CD4-positive, alpha-beta T cell (primary cell): Measurements from ENCODE around the gene P2RX4. TPM values are rescaled to one million over a fixed set of nuclear protein-coding genes. Genes with fewer than 3 reads are reported as not detected.

Experiments
- ATAC-seq: fragments of 200-7000 bp; cut with Tn5 transposase; one replicate; pipeline ENCODE4 v1.10.0; 2022; ENCODE audit warnings: mild to moderate bottlenecking; ENCODE audit not compliant: poor library complexity
- CTCF ChIA-PET: fragments of 350-600 bp; sonication (Branson Sonifier 250); formaldehyde crosslinking; loops from one replicate; lab custom pipeline; 2021; ENCODE audit warnings: antibody characterized with exemption, inconsistent platforms; lab: Charles Lee
- POLR2A ChIA-PET: fragments of 350-600 bp; sonication (Branson Sonifier 250); formaldehyde crosslinking; loops from one replicate; lab custom pipeline; 2021; ENCODE audit warnings: antibody characterized with exemption, inconsistent platforms; lab: Charles Lee
- DNase-seq, 14 experiments: peaks; one replicate each; pipeline ENCODE4 v3.0.0-alpha.2; 2013 to 2020; ENCODE audit warnings: mixed read lengths in 2 of 14
- H3K27ac ChIP-seq, 2 donors: one replicate each; pipeline versions ENCODE4 v1.5.1 to v1.7.0; 2013; ENCODE audit warnings: low read length in 2 of 2, low read depth in 1 of 2, mild to moderate bottlenecking in 1 of 2
- H3K27me3 ChIP-seq, 2 experiments: 1 replicate in 1 of 2; 2 replicates in 1 of 2; pipeline versions ENCODE4 v1.6.1 to v1.7.0; 2013; ENCODE audit warnings: low read length in 2 of 2, control low read depth in 1 of 2, mild to moderate bottlenecking in 1 of 2, moderate library complexity in 1 of 2; ENCODE audit not compliant: insufficient read depth in 2 of 2, control insufficient read depth in 1 of 2
- H3K36me3 ChIP-seq: one replicate; pipeline ENCODE4 v1.6.1; 2013; ENCODE audit warnings: low read length, control low read depth; ENCODE audit not compliant: insufficient read depth
- H3K4me1 ChIP-seq: one replicate; pipeline ENCODE4 v1.6.1; 2013; ENCODE audit warnings: low read length, control low read depth; ENCODE audit not compliant: insufficient read depth
- H3K4me3 ChIP-seq: one replicate; pipeline ENCODE4 v1.5.1; 2013; ENCODE audit warnings: mild to moderate bottlenecking, low read length, moderate library complexity
- H3K9me3 ChIP-seq, 2 experiments: 1 replicate in 1 of 2; 2 replicates in 1 of 2; pipeline versions ENCODE4 v1.6.1 to v1.7.0; 2013; ENCODE audit warnings: low read length in 2 of 2, mild to moderate bottlenecking in 2 of 2, control low read depth in 1 of 2, moderate library complexity in 1 of 2; ENCODE audit not compliant: control insufficient read depth in 1 of 2, insufficient read depth in 1 of 2
- H3K27ac Mint-ChIP-seq: one replicate; pipeline ENCODE4 v1.8.0; 2020; ENCODE audit warnings: mixed read lengths
- H3K27me3 Mint-ChIP-seq: one replicate; pipeline ENCODE4 v1.8.0; 2021; ENCODE audit warnings: mixed read lengths
- H3K36me3 Mint-ChIP-seq: one replicate; pipeline ENCODE4 v1.8.0; 2021; ENCODE audit warnings: low read depth, mixed read lengths
- H3K4me1 Mint-ChIP-seq: one replicate; pipeline ENCODE4 v1.8.0; 2021; ENCODE audit warnings: low read depth, mixed read lengths
- H3K4me3 Mint-ChIP-seq: one replicate; pipeline ENCODE4 v1.8.0; 2020; ENCODE audit warnings: mild to moderate bottlenecking, mixed read lengths
- H3K9me3 Mint-ChIP-seq: one replicate; pipeline ENCODE4 v1.8.0; 2020; ENCODE audit warnings: mixed read lengths
- CTCF ChIP-seq: fragments of 200-600 bp; IDR thresholded peaks from one replicate; pipeline ENCODE4 v1.8.0; 2022; ENCODE audit warnings: antibody characterized with exemption, mild to moderate bottlenecking
- intact Hi-C, 2 experiments: fragments of 100-400 bp; cut with DNase I in 1 of 2; cut with micrococcal nuclease in 1 of 2; formaldehyde crosslinking; loops; one replicate each; pipeline versions ENCODE4 v1.15.1 to v1.9.0; 2023 to 2025; cut with DNase I, micrococcal nuclease
- total RNA-seq, 174 experiments: library from RNA in 2 of 174; stranded (reverse) in 2 of 174; gene quantifications; one replicate each; pipeline ENCODE4 v1.2.3 and lab custom pipeline; 2021 to 2026

P2RX4 gene
- total RNA-seq, 2 experiments from 2014 or later = 36.2 to 37.4 TPM

- H3K4me3 Mint-ChIP-seq = no peak overlapping the region
- H3K36me3 ChIP-seq = no peaks in the 10 kb centered on the region
- H3K4me1 ChIP-seq = no peaks in the 10 kb centered on the region
- no peaks in the 10 kb centered on the region for H3K4me1 Mint-ChIP-seq
- no peaks in the 10 kb centered on the region for H3K36me3 Mint-ChIP-seq
- peak in 2 of 14 experiments; percentile 59 to 71 for DNase-seq
- no peaks in the 10 kb centered on the region for H3K27me3 Mint-ChIP-seq
- H3K9me3 Mint-ChIP-seq = no peaks in the 10 kb centered on the region
- intact Hi-C loops = no loop called here
- peaks cover 0 to 3% of the 10 kb centered on the region in 2 experiments for H3K9me3 ChIP-seq
- H3K27ac ChIP-seq = no peak overlapping the region
- POLR2A ChIA-PET = no interaction called here
- ATAC-seq = no peak
- no peak overlapping the region for H3K27ac Mint-ChIP-seq
- TF ChIP-seq CTCF = no peak
- H3K27me3 ChIP-seq = no peaks in the 10 kb centered on the region
- no peak overlapping the region for H3K4me3 ChIP-seq
- CTCF ChIA-PET = no interaction called here
Observed at GRCh38 chr12:121190523-121191031, 19.4 kb upstream of the P2RX4 start.

- no peaks in the 10 kb centered on the region for H3K4me1 ChIP-seq
- no peak for DNase-seq
- Mint-ChIP-seq H3K27me3 (no peaks in the 10 kb centered on the region), H3K4me1 (no peaks in the 10 kb centered on the region), H3K36me3 (no peaks in the 10 kb centered on the region), H3K27ac (no peak overlapping the region), H3K4me3 (no peak overlapping the region), H3K9me3 (no peaks in the 10 kb centered on the region)
- H3K9me3 ChIP-seq = peaks cover 0 to 3% of the 10 kb centered on the region in 2 experiments
- POLR2A ChIA-PET = no interaction called here
- intact Hi-C loops = no loop called here
- CTCF ChIA-PET = no interaction called here
- TF ChIP-seq CTCF = no peak
- ATAC-seq = no peak
- H3K27me3 ChIP-seq = no peaks in the 10 kb centered on the region
- no peak overlapping the region for H3K4me3 ChIP-seq
- H3K36me3 ChIP-seq = no peaks in the 10 kb centered on the region
- H3K27ac ChIP-seq = no peak overlapping the region
Observed at GRCh38 chr12:121191151-121191550, 18.8 kb upstream of the P2RX4 start.

GRCh38 chr12:121196902-121197301 lies 13.0 kb upstream of the P2RX4 start:
- Mint-ChIP-seq H3K4me3 (peak overlapping the region; percentile 39), H3K36me3 (no peaks in the 10 kb centered on the region), H3K27ac (no peak overlapping the region), H3K27me3 (no peaks in the 10 kb centered on the region), H3K4me1 (peaks cover 12% of the 10 kb centered on the region), H3K9me3 (no peaks in the 10 kb centered on the region)
- ChIA-PET POLR2A (interaction anchor here (0.8 kb wide), 1 partner anchor 43 kb away, joined by 3 read pairs; no protein-coding TSS in a partner anchor), CTCF (no interaction called here)
- Histone ChIP-seq H3K4me1 (peaks cover 14% of the 10 kb centered on the region), H3K27ac (no peak overlapping the region), H3K4me3 (no peak overlapping the region), H3K9me3 (no peaks in the 10 kb centered on the region), H3K27me3 (no peaks in the 10 kb centered on the region), H3K36me3 (no peaks in the 10 kb centered on the region)
- peak in 4 of 14 experiments; percentile 12 to 73 (median 52) for DNase-seq
- intact Hi-C loops = no loop called here
- no peak for TF ChIP-seq CTCF
- peak; percentile 84 for ATAC-seq
